A673 (cell line): ENCODE results near the gene RALA.

Experiments
- CTCF ChIP-seq: fragments of 300-800, 200-600 bp; sonication (generic); conservative IDR thresholded peaks from 2 replicates; pipeline ENCODE4 v1.5.1; 2017; ENCODE audit warnings: low read depth, mild to moderate bottlenecking, antibody characterized with exemption, low read length, moderate library complexity, mixed read lengths
- EZH2 ChIP-seq: fragments of 200-600 bp; sonication (generic); IDR thresholded peaks from 2 replicates; pipeline ENCODE4 v1.6.1; 2017; ENCODE audit warnings: borderline replicate concordance, low read depth, mild to moderate bottlenecking, mixed read lengths, antibody characterized with exemption, low read length; ENCODE audit not compliant: poor library complexity, severe bottlenecking

- no peak for TF ChIP-seq CTCF
- no peak for TF ChIP-seq EZH2
Observed at GRCh38 chr7:39733881-39734632, 110.7 kb downstream of the RALA start.
